ENCODE data around the gene KIF18B.

GRCh38 chr17:44906010-44906646, 41.4 kb downstream of the KIF18B start:
- TF ChIP-seq CTCF (IDR thresholded peaks at IDR 0.05 in 2 of 3, conservative IDR thresholded peaks at IDR 0.05 in 1 of 3; ENCODE audit: control insufficient read depth in 2 of 3, extremely low read depth in 1 of 3, insufficient read depth in 1 of 3, low read depth in 3 of 3, low read length in 3 of 3) (no peak), EP300 (IDR thresholded peaks at IDR 0.05; ENCODE audit: borderline replicate concordance in 1 of 2, control insufficient read depth in 1 of 2, low read depth in 2 of 2, low read length in 2 of 2) (no peak), POLR2A (IDR thresholded peaks at IDR 0.05; ENCODE audit: low read depth, low read length) (no peak), BHLHE40 (IDR thresholded peaks at IDR 0.05; ENCODE audit: borderline replicate concordance in 1 of 2, low read depth in 2 of 2, low read length in 1 of 2) (no peak), PAX5 (IDR thresholded peaks at IDR 0.05; ENCODE audit: borderline replicate concordance, low read depth, low read length) (no peak), MAX (IDR thresholded peaks at IDR 0.05; ENCODE audit: low read depth, low read length) (no peak), CEBPB (IDR thresholded peaks at IDR 0.05; ENCODE audit: borderline replicate concordance in 1 of 2, low read depth in 2 of 2, low read length in 2 of 2) (no peak), YY1 (IDR thresholded peaks at IDR 0.05; ENCODE audit: low read depth, low read length) (no peak), EGR1 (IDR thresholded peaks at IDR 0.05; ENCODE audit: borderline replicate concordance in 1 of 2, low read depth in 2 of 2, low read length in 2 of 2) (no peak), GABPA (IDR thresholded peaks at IDR 0.05; ENCODE audit: low read depth) (no peak), POLR2AphosphoS5 (IDR thresholded peaks at IDR 0.05; ENCODE audit: low read length) (no peak), ATF2 (IDR thresholded peaks at IDR 0.05; ENCODE audit: low read length) (no peak)

Data from GM12878 (cell line).